HL-60 (cell line): ENCODE measurements around the gene SNX10.
"Not testable (repeated sequence)": the region's sequence is repeated elsewhere in the genome, so short reads cannot be mapped to it uniquely, and the experiment has no call there.

Experiments used
- DNase-seq, 2 experiments: peaks; one replicate each; pipeline ENCODE4 v3.0.0-alpha.2; 2010 to 2020; ENCODE audit warnings: low read depth in 1 of 2, low spot score in 1 of 2
- H3K27ac ChIP-seq: fragments of 250-450 bp; sonication (Bioruptor Pico); replicated peaks from 2 replicates; pipeline ENCODE4 v1.5.1; 2020; ENCODE audit warnings: mild to moderate bottlenecking, moderate library complexity
- H3K27me3 ChIP-seq: fragments of 250-450 bp; sonication (Bioruptor Pico); 2 replicates; pipeline ENCODE4 v1.5.1; 2021; ENCODE audit warnings: mild to moderate bottlenecking, moderate library complexity; ENCODE audit not compliant: insufficient read depth, poor library complexity, severe bottlenecking
- H3K4me3 ChIP-seq: replicated peaks from 2 replicates; pipeline ENCODE4 v1.5.1; 2011; ENCODE audit warnings: mild to moderate bottlenecking, control low read depth, low read length; ENCODE audit not compliant: insufficient read depth
- CTCF ChIP-seq: IDR thresholded peaks from one replicate; pipeline ENCODE4 v1.5.1; 2011; ENCODE audit warnings: low read length, control low read depth, inconsistent platforms; ENCODE audit not compliant: insufficient read depth
- GABPA ChIP-seq: IDR thresholded peaks from 2 replicates; pipeline ENCODE4 v1.6.1; 2012; ENCODE audit warnings: low read depth
- POLR2AphosphoS5 ChIP-seq: IDR thresholded peaks from 2 replicates; pipeline ENCODE4 v1.6.1; 2012; ENCODE audit warnings: low read depth
- REST ChIP-seq: IDR thresholded peaks from 2 replicates; pipeline ENCODE4 v1.6.1; 2012; ENCODE audit warnings: low read depth; ENCODE audit not compliant: insufficient replicate concordance
- SPI1 ChIP-seq: IDR thresholded peaks from 2 replicates; pipeline ENCODE4 v1.6.1; 2012; ENCODE audit warnings: low read depth, mild to moderate bottlenecking, borderline replicate concordance

The SNX10 gene

DNA sequence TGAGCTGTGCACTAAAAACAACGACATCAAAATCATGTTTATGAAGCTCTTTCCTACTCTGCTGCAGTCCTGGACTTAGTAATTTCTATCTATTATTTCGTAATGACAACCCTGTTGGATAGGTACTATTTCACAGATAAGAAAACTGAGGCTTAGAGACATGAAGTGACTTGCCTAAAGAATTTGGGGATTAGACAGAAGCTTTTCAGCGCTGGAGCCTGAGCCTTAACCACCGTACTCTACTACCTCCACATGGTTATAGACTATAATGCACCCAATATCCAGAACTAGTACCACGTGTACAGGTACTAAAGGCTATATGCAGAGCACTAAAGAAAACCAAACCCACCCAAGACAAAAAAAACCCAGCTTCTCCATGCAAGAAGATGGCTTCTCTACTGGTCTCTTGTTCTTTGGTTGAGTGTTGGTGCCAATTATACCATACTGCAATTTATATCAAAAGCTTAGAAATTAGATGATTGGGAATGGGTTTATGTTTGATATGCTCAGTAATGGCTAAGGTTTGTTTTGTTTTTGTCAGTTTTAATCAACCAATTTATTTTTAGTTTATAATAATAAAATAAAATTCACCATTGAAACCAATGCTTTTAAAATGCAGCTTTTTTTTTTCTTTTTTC is 6.5 kb upstream of the SNX10 start:
- TF ChIP-seq SPI1, result no peak
- no peak for TF ChIP-seq REST
- TF ChIP-seq POLR2AphosphoS5, result no peak
- no peak for TF ChIP-seq CTCF
- no peak for TF ChIP-seq GABPA
- no peak for DNase-seq
- Histone ChIP-seq H3K27me3 (no peaks in the 10 kb centered on the region), H3K27ac (no peak overlapping the region), H3K4me3 (no peak overlapping the region)

GRCh38 chr7:26286157-26286556 is 5.5 kb upstream of the SNX10 start:
- Histone ChIP-seq H3K27me3 (no peaks in the 10 kb centered on the region), H3K4me3 (no peak overlapping the region), H3K27ac (no peak overlapping the region)
- TF ChIP-seq POLR2AphosphoS5 (no peak), GABPA (no peak), SPI1 (no peak), CTCF (no peak), REST (no peak)
- DNase-seq, result no peak

GRCh38 chr7:26288126-26288525 is 3.5 kb upstream of the SNX10 start:
- DNase-seq, result peak in 1 of 2 experiments; percentile 63
- TF ChIP-seq POLR2AphosphoS5 (peak; percentile 28; the same call in 1 of the 2 replicates), SPI1 (peak; percentile 86; the same call in 1 of the 2 replicates)
- not testable (repeated sequence) for H3K27ac ChIP-seq, H3K27me3 ChIP-seq, H3K4me3 ChIP-seq

GRCh38 chr7:26291251-26291650 is 411 bp upstream of the SNX10 start:
- TF ChIP-seq CTCF (no peak), REST (no peak), SPI1 (no peak), GABPA (no peak), POLR2AphosphoS5 (no peak)
- DNase-seq, result no peak
- H3K4me3 ChIP-seq, result peak overlapping the region; percentile 35
- H3K27me3 ChIP-seq, result no peaks in the 10 kb centered on the region
- no peak overlapping the region for H3K27ac ChIP-seq
